Fibroblast of villous mesenchyme (primary cell): Measurements from ENCODE around the gene CHD9. TPM values are rescaled to one million over a fixed set of nuclear protein-coding genes. Genes with fewer than 3 reads are reported as not detected.

Experiments
- DNase-seq: peaks from one replicate; pipeline ENCODE4 v3.0.0-alpha.2; 2010; ENCODE audit warnings: low read depth
- H3K4me3 ChIP-seq: 2 replicates; pipeline ENCODE4 v1.5.1; 2011; ENCODE audit warnings: low read depth, mild to moderate bottlenecking, low read length
- CTCF ChIP-seq: IDR thresholded peaks from 2 replicates; pipeline ENCODE4 v1.5.1; 2012; ENCODE audit warnings: low read depth, mild to moderate bottlenecking, low read length; ENCODE audit not compliant: insufficient read depth
- total RNA-seq: library from RNA; depleted of rRNA; stranded (reverse); fragments of >200 nt; gene quantifications from 2 replicates; pipeline ENCODE4 v1.2.3, GENCODE V29; 2012

CHD9 gene
- total RNA-seq, 1 donor = 102 TPM

DNA sequence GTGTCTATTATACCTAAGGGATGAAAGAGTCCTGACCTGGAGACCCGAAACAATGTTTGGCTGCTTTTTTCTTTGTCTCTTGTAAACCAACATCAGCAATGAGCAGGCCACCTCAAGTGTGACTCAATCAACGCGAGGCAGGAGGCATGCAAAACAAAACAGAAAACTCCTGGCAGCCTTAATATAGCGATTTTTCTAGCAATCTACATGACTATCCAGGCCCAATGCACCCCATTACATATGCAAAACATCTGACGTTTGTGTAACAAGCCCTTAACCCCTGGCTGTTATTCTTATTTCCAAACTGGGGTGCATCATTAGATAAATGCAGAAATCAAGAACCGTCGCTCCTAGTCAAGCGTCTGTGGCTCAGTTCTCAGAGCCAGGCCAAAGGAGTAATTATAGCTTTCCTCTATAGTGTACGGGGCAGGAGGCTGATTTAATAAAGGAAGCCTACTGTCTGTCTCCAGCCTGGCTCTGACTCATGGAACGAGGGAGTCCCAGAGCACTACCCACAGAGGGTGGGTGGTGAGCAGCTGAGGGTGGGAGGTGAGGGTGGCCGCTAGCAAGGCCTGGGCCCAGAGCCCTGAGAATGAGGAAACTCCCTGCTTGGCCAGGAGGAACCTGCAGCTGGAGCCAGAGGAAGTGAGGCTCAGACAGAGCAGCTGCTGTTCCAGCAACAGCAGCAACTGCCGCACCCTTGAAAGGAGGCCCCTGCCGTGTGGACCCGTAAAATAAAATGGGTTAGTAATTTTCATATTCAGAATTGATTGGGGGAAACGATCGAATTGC is 43.9 kb downstream of the CHD9 start:
- TF ChIP-seq CTCF = no peak
- H3K4me3 ChIP-seq = peak overlapping the region; percentile 52
- DNase-seq = peak; percentile 97

- DNase-seq = peak; percentile 94
- H3K4me3 ChIP-seq = peak overlapping the region; percentile 52
- no peak for TF ChIP-seq CTCF
Measured at GRCh38 chr16:53099318-53100130, 44.7 kb downstream of the CHD9 start.

DNA sequence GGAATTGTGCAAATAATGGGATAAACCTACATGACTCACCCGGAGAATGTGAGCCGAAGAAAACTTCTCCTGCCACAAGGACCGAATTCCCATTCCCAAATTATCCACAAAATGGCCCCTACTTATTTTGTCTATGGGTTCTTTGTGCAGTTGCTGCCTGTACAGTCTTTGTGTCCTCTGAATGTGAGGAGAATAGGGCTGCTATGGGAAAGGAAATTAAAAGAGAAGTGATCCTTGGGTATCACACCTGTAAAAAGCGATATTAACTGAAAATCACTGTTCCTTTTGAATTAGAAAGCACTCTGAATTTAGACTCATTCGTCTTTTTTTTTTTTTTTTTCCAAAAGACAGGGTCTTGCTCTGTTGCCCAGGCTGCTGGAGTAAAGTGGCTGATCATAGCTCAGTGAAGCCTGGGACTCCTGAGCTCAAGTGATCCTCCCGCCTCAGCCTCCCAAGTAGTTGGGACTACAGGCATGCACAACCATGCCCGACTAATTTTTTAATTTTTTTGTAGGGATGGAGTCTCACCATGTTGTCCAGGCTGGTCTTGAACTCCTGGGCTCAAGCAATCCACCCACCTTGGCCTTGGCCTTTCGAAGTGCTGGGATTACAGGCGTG is 45.4 kb downstream of the CHD9 start:
- H3K4me3 ChIP-seq = peak overlapping the region; percentile 52
- no peak for DNase-seq
- no peak for TF ChIP-seq CTCF

DNA sequence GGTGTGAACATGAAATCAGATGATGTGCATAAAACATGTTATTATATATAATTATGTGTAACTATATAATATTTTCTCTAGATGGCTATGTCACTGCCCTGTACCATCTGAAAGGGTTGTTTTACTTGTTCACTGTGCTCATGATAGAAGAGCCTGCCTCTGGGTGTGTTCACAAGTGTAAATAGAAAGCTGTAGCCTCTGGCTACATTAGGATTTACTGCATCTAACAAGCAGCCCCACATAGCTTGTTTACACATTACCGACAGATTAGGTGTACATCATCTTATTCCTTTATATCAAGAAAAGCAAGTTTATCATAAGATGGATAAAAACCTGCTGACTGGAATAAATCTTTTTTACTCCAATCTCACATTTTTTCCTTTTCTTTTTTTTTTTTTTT is 46.1 kb downstream of the CHD9 start:
- DNase-seq = peak; percentile 37
- no peak for TF ChIP-seq CTCF
- no peak overlapping the region for H3K4me3 ChIP-seq

GRCh38 chr16:53103811-53104210 is 49.0 kb downstream of the CHD9 start:
- H3K4me3 ChIP-seq = no peak overlapping the region
- no peak for TF ChIP-seq CTCF
- no peak for DNase-seq

DNA sequence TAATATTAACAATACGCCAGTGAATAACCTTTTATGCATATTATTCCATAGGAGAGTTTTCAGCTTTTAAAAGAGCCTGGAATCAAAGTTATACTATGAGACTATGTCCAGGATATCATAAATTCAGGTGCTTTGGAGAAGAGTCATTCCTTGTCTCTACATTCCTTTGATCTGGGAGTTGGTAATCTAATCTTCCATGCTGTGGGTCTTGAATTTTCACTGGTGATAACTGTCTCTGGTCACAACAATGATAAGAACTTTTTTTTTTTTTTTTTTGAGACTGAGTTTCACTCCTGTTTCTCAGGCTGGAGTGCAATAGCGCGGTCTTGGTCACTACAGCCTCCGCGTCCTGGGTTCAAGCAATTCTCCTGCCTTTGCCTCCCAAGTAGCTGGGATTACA is 50.8 kb downstream of the CHD9 start:
- no peak overlapping the region for H3K4me3 ChIP-seq
- no peak for TF ChIP-seq CTCF
- DNase-seq = no peak
